ENCODE results near the gene KIAA0825.

- no peak for TF ChIP-seq NR1H2 (CRISPR knock-in tag; IDR thresholded peaks at IDR 0.05)
- no peak for TF ChIP-seq CTCF (IDR thresholded peaks at IDR 0.05)
These were observed 43.2 kb downstream of the KIAA0825 start for GRCh38 chr5:94575196-94575595.
